DOHH2 (cell line): ENCODE data around the gene ADAP1.

Experiments
- EZH2phosphoT487 ChIP-seq: fragments of 200-600 bp; sonication (generic); IDR thresholded peaks from 2 replicates; pipeline ENCODE4 v1.6.1; 2017; ENCODE audit warnings: borderline replicate concordance, mild to moderate bottlenecking, antibody characterized with exemption, low read length, moderate library complexity, mixed read lengths
- TF ChIP-seq, protein P1 (sequence below): fragments of 200-600 bp; sonication (generic); IDR thresholded peaks from one replicate; pipeline ENCODE4 v1.5.1; 2014; ENCODE audit warnings: antibody characterized with exemption, mild to moderate bottlenecking, low read depth, low read length; ENCODE audit not compliant: poor library complexity, severe bottlenecking

DNA sequence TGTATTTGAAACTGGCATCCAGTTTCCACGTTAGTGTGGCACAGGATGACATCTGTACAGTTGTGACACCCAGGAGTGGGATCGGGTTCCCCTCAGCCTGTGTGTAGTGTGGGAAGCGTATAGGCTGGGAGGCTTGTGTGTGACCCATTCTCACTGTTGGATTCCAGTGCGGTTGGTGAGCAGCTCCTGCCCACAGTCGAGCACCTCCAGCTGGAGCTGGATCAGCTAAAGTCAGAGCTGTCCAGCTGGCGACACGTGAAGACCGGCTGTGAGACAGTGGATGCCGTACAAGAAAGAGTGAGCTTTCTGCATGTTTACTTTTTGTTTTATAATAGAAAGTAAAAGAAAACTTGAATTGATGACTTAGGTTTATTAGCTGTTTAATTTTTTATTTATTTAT lies 96.8 kb downstream of the ADAP1 start:
- TF ChIP-seq, protein P1, sequence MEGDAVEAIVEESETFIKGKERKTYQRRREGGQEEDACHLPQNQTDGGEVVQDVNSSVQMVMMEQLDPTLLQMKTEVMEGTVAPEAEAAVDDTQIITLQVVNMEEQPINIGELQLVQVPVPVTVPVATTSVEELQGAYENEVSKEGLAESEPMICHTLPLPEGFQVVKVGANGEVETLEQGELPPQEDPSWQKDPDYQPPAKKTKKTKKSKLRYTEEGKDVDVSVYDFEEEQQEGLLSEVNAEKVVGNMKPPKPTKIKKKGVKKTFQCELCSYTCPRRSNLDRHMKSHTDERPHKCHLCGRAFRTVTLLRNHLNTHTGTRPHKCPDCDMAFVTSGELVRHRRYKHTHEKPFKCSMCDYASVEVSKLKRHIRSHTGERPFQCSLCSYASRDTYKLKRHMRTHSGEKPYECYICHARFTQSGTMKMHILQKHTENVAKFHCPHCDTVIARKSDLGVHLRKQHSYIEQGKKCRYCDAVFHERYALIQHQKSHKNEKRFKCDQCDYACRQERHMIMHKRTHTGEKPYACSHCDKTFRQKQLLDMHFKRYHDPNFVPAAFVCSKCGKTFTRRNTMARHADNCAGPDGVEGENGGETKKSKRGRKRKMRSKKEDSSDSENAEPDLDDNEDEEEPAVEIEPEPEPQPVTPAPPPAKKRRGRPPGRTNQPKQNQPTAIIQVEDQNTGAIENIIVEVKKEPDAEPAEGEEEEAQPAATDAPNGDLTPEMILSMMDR = no peak
- no peak for TF ChIP-seq EZH2phosphoT487
